ENCODE data around the gene GUCY1A1. TPM values are rescaled to one million over a fixed set of nuclear protein-coding genes. Genes with fewer than 3 reads are reported as not detected.

Gene GUCY1A1
- total and polyA plus RNA-seq, 2 experiments from 2014 or later, result not detected

- H2AFZ ChIP-seq, result no peak overlapping the region
- no peak overlapping the region for H3K4me3 ChIP-seq
- WGBS, 2 experiments (ENCODE audit: low coverage in 1 of 2, low lambda C conversion rate in 2 of 2, missing lambda C conversion rate in 2 of 2), result 74 to 78% methylated on average over 1 of the region's 1 CpG
Observed at GRCh38 chr4:155688211-155688610, 21.6 kb downstream of the GUCY1A1 start.

GRCh38 chr4:155688860-155689259 lies 22.2 kb downstream of the GUCY1A1 start:
- Histone ChIP-seq H3K36me3 (ENCODE audit: low read depth) (no peaks in the 10 kb centered on the region), H2AFZ (no peak overlapping the region), H3K4me2 (ENCODE audit: unreplicated experiment) (no peak overlapping the region), H3F3A (ENCODE audit: insufficient read depth) (no peaks in the 10 kb centered on the region), H3K79me2 (ENCODE audit: insufficient read depth) (no peaks in the 10 kb centered on the region), H3K27me3 (replicated peaks; ENCODE audit: insufficient read depth) (no peaks in the 10 kb centered on the region), H3K27ac (no peak overlapping the region), H3K4me1 (ENCODE audit: insufficient read depth) (no peaks in the 10 kb centered on the region), H3K9me3 (ENCODE audit: low read depth) (no peaks in the 10 kb centered on the region), H3K9ac (no peak overlapping the region), H4K20me1 (ENCODE audit: insufficient read depth) (no peaks in the 10 kb centered on the region), H3K9me2 (ENCODE audit: insufficient read depth) (no peaks in the 10 kb centered on the region), H3K4me3 (no peak overlapping the region)
- TF ChIP-seq EZH2phosphoT487 (IDR thresholded peaks at IDR 0.05; ENCODE audit: insufficient read depth, low read depth) (no peak), EZH2 (IDR thresholded peaks at IDR 0.05; ENCODE audit: insufficient read depth, poor library complexity, severe bottlenecking) (no peak)
- WGBS, 2 experiments (ENCODE audit: low coverage in 1 of 2, low lambda C conversion rate in 2 of 2, missing lambda C conversion rate in 2 of 2), result 41 to 60% methylated on average over 2 of the region's 2 CpGs
- no peak for DNase-seq
- in situ Hi-C loops (cut with MboI), result no loop called here

More at GRCh38 chr4:155688211-155688610, 21.6 kb downstream of the GUCY1A1 start:
- TF ChIP-seq EZH2phosphoT487 (IDR thresholded peaks at IDR 0.05; ENCODE audit: insufficient read depth, low read depth) (no peak), EZH2 (IDR thresholded peaks at IDR 0.05; ENCODE audit: insufficient read depth, poor library complexity, severe bottlenecking) (no peak)
- in situ Hi-C loops (cut with MboI), result no loop called here
- Histone ChIP-seq H3K36me3 (ENCODE audit: low read depth) (no peaks in the 10 kb centered on the region), H3K79me2 (ENCODE audit: insufficient read depth) (no peaks in the 10 kb centered on the region), H3K4me2 (ENCODE audit: unreplicated experiment) (no peak overlapping the region), H4K20me1 (ENCODE audit: insufficient read depth) (no peaks in the 10 kb centered on the region), H3K4me1 (ENCODE audit: insufficient read depth) (no peaks in the 10 kb centered on the region), H3K9ac (no peak overlapping the region), H3F3A (ENCODE audit: insufficient read depth) (no peaks in the 10 kb centered on the region), H3K27ac (no peak overlapping the region), H3K27me3 (replicated peaks; ENCODE audit: insufficient read depth) (no peaks in the 10 kb centered on the region), H3K9me3 (ENCODE audit: low read depth) (no peaks in the 10 kb centered on the region), H3K9me2 (ENCODE audit: insufficient read depth) (no peaks in the 10 kb centered on the region)
- no peak for DNase-seq

- Histone ChIP-seq H3K79me2 (ENCODE audit: insufficient read depth) (no peaks in the 10 kb centered on the region), H2AFZ (no peak overlapping the region), H3F3A (ENCODE audit: insufficient read depth) (no peaks in the 10 kb centered on the region), H3K9ac (no peak overlapping the region), H3K27me3 (replicated peaks; ENCODE audit: insufficient read depth) (no peaks in the 10 kb centered on the region), H3K4me3 (no peak overlapping the region), H3K9me2 (ENCODE audit: insufficient read depth) (no peaks in the 10 kb centered on the region), H3K27ac (no peak overlapping the region), H3K9me3 (ENCODE audit: low read depth) (no peaks in the 10 kb centered on the region), H3K4me1 (ENCODE audit: insufficient read depth) (no peaks in the 10 kb centered on the region), H3K36me3 (ENCODE audit: low read depth) (no peaks in the 10 kb centered on the region), H3K4me2 (ENCODE audit: unreplicated experiment) (no peak overlapping the region), H4K20me1 (ENCODE audit: insufficient read depth) (no peaks in the 10 kb centered on the region)
- no peak for DNase-seq
- WGBS, 2 experiments (ENCODE audit: low coverage in 1 of 2, low lambda C conversion rate in 2 of 2, missing lambda C conversion rate in 2 of 2), result 24 to 26% methylated on average over 3 of the region's 3 CpGs
- in situ Hi-C loops (cut with MboI), result no loop called here
- TF ChIP-seq EZH2 (IDR thresholded peaks at IDR 0.05; ENCODE audit: insufficient read depth, poor library complexity, severe bottlenecking), result no peak
- no peak for TF ChIP-seq EZH2phosphoT487 (IDR thresholded peaks at IDR 0.05; ENCODE audit: insufficient read depth, low read depth)
Observed at GRCh38 chr4:155690044-155690837, 23.6 kb downstream of the GUCY1A1 start.

GRCh38 chr4:155692361-155692760 lies 25.7 kb downstream of the GUCY1A1 start:
- Histone ChIP-seq H3K36me3 (ENCODE audit: low read depth) (no peaks in the 10 kb centered on the region), H3K4me1 (ENCODE audit: insufficient read depth) (no peaks in the 10 kb centered on the region), H3K4me3 (no peak overlapping the region), H3K27me3 (replicated peaks; ENCODE audit: insufficient read depth) (no peaks in the 10 kb centered on the region; the same call in 1 of the 2 replicates), H3K9me2 (ENCODE audit: insufficient read depth) (no peaks in the 10 kb centered on the region), H3K9me3 (ENCODE audit: low read depth) (no peaks in the 10 kb centered on the region), H3K27ac (no peak overlapping the region), H3F3A (ENCODE audit: insufficient read depth) (no peaks in the 10 kb centered on the region), H4K20me1 (ENCODE audit: insufficient read depth) (no peaks in the 10 kb centered on the region), H3K9ac (no peak overlapping the region), H3K4me2 (ENCODE audit: unreplicated experiment) (no peak overlapping the region), H3K79me2 (ENCODE audit: insufficient read depth) (no peaks in the 10 kb centered on the region), H2AFZ (no peak overlapping the region)
- in situ Hi-C loops (cut with MboI), result no loop called here
- TF ChIP-seq EZH2phosphoT487 (IDR thresholded peaks at IDR 0.05; ENCODE audit: insufficient read depth, low read depth), result no peak
- 14 to 32% methylated on average over 1 of the region's 1 CpG for WGBS, 2 experiments (ENCODE audit: low coverage in 1 of 2, low lambda C conversion rate in 2 of 2, missing lambda C conversion rate in 2 of 2)
- no peak for DNase-seq

All from GM23248 (cell line).